DND-41 (cell line): ENCODE data around the gene PERCC1.
A peak's percentile ranks its signal among the peaks of the same experiment; 100 is the strongest.

Experiments
- ATAC-seq: fragments of 200-7000 bp; cut with Tn5 transposase; 3 replicates; pipeline ENCODE4 v1.9.1; 2021; ENCODE audit warnings: low read depth; ENCODE audit not compliant: insufficient read depth
- DNase-seq: peaks from one replicate; pipeline ENCODE4 v3.0.0-alpha.2; 2020
- H2AFZ ChIP-seq: 2 replicates; pipeline ENCODE4 v1.6.0; 2012; ENCODE audit warnings: low read depth, low read length
- H3K27ac ChIP-seq: 2 replicates; pipeline ENCODE4 v1.5.1; 2012; ENCODE audit warnings: low read length, inconsistent platforms
- H3K27me3 ChIP-seq: fragments of 200-600 bp; sonication (generic); 2 replicates; pipeline ENCODE4 v1.6.0; 2012; ENCODE audit warnings: low read length, mild to moderate bottlenecking, inconsistent platforms; ENCODE audit not compliant: insufficient read depth, poor library complexity
- H3K36me3 ChIP-seq: 2 replicates; pipeline ENCODE4 v1.5.1; 2012; ENCODE audit warnings: low read length, inconsistent platforms; ENCODE audit not compliant: insufficient read depth
- H3K4me1 ChIP-seq: 2 replicates; pipeline ENCODE4 v1.5.1; 2012; ENCODE audit warnings: mild to moderate bottlenecking, low read length; ENCODE audit not compliant: insufficient read depth
- H3K4me2 ChIP-seq: 2 replicates; pipeline ENCODE4 v1.6.0; 2012; ENCODE audit warnings: mild to moderate bottlenecking, moderate library complexity, low read length, inconsistent platforms; ENCODE audit not compliant: insufficient read depth
- H3K4me3 ChIP-seq, 2 experiments: fragments of 200-600 bp in 1 of 2; shearing (Covaris generic) in 1 of 2; 2 replicates each; pipeline ENCODE4 v1.5.1; 2012 to 2016; ENCODE audit warnings: inconsistent platforms in 2 of 2, low read length in 2 of 2, mild to moderate bottlenecking in 2 of 2, low read depth in 1 of 2, moderate library complexity in 1 of 2
- H3K79me2 ChIP-seq: 2 replicates; pipeline ENCODE4 v1.6.0; 2012; ENCODE audit warnings: low read length, inconsistent platforms; ENCODE audit not compliant: insufficient read depth
- H3K9ac ChIP-seq: 2 replicates; pipeline ENCODE4 v1.6.0; 2012; ENCODE audit warnings: low read depth, mild to moderate bottlenecking, inconsistent platforms, low read length, moderate library complexity
- H3K9me3 ChIP-seq: 2 replicates; pipeline ENCODE4 v1.5.1; 2012; ENCODE audit warnings: low read length, moderate library complexity, mild to moderate bottlenecking, inconsistent platforms; ENCODE audit not compliant: insufficient read depth, severe bottlenecking
- H4K20me1 ChIP-seq: 2 replicates; pipeline ENCODE4 v1.6.0; 2012; ENCODE audit warnings: low read length; ENCODE audit not compliant: insufficient read depth
- EZH2 ChIP-seq: IDR thresholded peaks from 3 replicates; pipeline ENCODE4 v1.6.1; 2012; ENCODE audit warnings: borderline replicate concordance, low read depth, mild to moderate bottlenecking, moderate library complexity, low read length, inconsistent platforms; ENCODE audit not compliant: severe bottlenecking
- TF ChIP-seq, protein P1 (sequence below): IDR thresholded peaks from 2 replicates; pipeline ENCODE4 v1.5.1; 2012; ENCODE audit warnings: borderline replicate concordance, low read length, moderate library complexity, mild to moderate bottlenecking; ENCODE audit not compliant: poor library complexity, severe bottlenecking; ENCODE audit errors: extremely low read depth

Gene PERCC1

DNA sequence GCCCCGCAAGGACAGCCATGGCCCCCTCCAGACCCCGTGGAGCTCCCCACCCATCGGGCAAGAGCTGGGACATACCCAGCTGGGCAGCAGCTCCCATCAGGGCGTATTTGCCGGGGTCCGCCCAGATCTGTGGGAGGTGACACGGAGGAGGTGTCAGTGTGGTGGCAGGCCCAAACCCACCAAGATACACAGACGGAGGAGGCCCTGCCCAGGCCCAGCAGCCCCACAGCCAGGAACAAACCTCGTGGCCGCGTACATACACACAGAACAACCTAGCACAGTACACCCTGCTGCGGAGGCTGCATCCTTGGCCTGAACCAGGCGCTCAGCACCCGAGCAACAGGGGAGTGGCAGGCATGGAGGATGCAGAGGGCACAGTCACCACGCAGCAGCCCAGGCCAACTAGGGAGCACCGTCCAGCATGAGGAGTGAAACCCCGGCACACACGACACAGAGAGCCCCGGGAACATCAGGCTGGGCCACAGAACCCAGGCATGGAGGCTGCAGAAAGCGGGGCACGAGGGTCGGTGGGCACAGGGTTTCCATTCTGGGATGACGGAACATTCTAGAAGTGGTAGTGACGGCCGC lies 18.4 kb downstream of the PERCC1 start:
- no peak overlapping the region for H3K27ac ChIP-seq
- DNase-seq (no peak), ATAC-seq (no peak)
- no peak overlapping the region for H3K4me2 ChIP-seq
- H3K27me3 ChIP-seq, result no peaks in the 10 kb centered on the region
- peaks cover 76% of the 10 kb centered on the region for H3K36me3 ChIP-seq
- no peak overlapping the region for H3K9ac ChIP-seq
- H4K20me1 ChIP-seq, result peaks cover 11% of the 10 kb centered on the region; the same call in 1 of the 2 replicates
- H3K9me3 ChIP-seq, result no peaks in the 10 kb centered on the region
- H3K4me1 ChIP-seq, result no peaks in the 10 kb centered on the region
- no peak overlapping the region for H2AFZ ChIP-seq
- no peaks in the 10 kb centered on the region for H3K79me2 ChIP-seq
- H3K4me3 ChIP-seq, result no peak overlapping the region
- no peak for TF ChIP-seq EZH2
- TF ChIP-seq, protein P1, sequence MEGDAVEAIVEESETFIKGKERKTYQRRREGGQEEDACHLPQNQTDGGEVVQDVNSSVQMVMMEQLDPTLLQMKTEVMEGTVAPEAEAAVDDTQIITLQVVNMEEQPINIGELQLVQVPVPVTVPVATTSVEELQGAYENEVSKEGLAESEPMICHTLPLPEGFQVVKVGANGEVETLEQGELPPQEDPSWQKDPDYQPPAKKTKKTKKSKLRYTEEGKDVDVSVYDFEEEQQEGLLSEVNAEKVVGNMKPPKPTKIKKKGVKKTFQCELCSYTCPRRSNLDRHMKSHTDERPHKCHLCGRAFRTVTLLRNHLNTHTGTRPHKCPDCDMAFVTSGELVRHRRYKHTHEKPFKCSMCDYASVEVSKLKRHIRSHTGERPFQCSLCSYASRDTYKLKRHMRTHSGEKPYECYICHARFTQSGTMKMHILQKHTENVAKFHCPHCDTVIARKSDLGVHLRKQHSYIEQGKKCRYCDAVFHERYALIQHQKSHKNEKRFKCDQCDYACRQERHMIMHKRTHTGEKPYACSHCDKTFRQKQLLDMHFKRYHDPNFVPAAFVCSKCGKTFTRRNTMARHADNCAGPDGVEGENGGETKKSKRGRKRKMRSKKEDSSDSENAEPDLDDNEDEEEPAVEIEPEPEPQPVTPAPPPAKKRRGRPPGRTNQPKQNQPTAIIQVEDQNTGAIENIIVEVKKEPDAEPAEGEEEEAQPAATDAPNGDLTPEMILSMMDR, result no peak

DNA sequence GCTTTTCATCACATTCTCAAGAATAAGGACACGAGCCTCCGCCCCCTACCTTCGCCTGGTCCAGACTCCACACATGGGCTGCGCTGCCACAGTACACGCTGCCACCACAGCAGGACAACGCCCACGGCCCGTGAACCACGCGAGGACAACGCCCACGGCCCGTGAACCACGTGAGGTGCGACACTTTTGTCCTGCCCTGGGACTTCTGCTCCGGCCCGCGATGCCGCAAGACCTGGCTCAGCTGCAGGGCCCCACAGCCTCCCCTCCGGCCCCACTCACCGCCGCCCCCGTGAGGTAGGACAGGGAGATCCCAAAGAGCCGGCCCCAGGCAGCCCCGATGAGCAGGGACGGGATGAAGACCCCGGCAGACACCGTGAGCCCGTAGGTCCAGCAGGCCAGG lies 19.3 kb downstream of the PERCC1 start:
- H3K9me3 ChIP-seq, result no peaks in the 10 kb centered on the region
- no peak overlapping the region for H2AFZ ChIP-seq
- DNase-seq, result no peak

DNA sequence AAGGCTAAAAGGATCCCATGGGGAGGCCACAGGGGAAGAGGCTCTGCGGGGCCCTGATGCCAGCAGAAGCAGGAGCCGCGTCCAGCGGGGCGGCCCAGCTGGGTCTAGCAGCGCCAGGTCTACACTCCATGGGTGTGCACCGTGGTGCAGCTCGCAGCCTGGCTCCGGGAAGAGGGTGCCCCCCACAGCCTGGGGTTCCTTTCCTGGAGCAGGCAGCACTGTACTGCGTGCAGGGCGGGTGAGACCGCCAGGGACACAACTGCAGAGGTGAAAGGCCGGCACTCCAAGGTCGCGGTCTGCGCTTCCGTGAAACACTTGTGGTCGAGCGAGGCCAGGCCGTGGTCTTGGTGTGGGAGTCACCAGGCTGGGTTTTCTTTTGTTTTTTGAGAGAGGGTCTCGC lies 20.0 kb downstream of the PERCC1 start:
- H4K20me1 ChIP-seq, result peaks cover 11% of the 10 kb centered on the region; the same call in 1 of the 2 replicates
- H3K4me2 ChIP-seq, result no peak overlapping the region
- H3K36me3 ChIP-seq, result peaks cover 90% of the 10 kb centered on the region
- no peak for TF ChIP-seq EZH2
- TF ChIP-seq, protein P1, result no peak
- H3K4me3 ChIP-seq, result no peak overlapping the region
- ATAC-seq (no peak), DNase-seq (no peak)
- no peaks in the 10 kb centered on the region for H3K79me2 ChIP-seq
- H3K27ac ChIP-seq, result no peak overlapping the region
- H3K27me3 ChIP-seq, result no peaks in the 10 kb centered on the region
- no peaks in the 10 kb centered on the region for H3K9me3 ChIP-seq
- H3K4me1 ChIP-seq, result no peaks in the 10 kb centered on the region
- no peak overlapping the region for H2AFZ ChIP-seq
- no peak overlapping the region for H3K9ac ChIP-seq

More for the DNA sequence above, 19.3 kb downstream of the PERCC1 start:
- H3K4me1 ChIP-seq, result no peaks in the 10 kb centered on the region
- no peaks in the 10 kb centered on the region for H3K27me3 ChIP-seq
- H3K4me2 ChIP-seq, result no peak overlapping the region
- no peak overlapping the region for H3K4me3 ChIP-seq
- peaks cover 11% of the 10 kb centered on the region; the same call in 1 of the 2 replicates for H4K20me1 ChIP-seq
- no peak overlapping the region for H3K9ac ChIP-seq
- H3K79me2 ChIP-seq, result no peaks in the 10 kb centered on the region
- peaks cover 85% of the 10 kb centered on the region for H3K36me3 ChIP-seq
- TF ChIP-seq EZH2, result no peak
- TF ChIP-seq, protein P1, result peak; percentile 8
- ATAC-seq, result no peak
- H3K27ac ChIP-seq, result no peak overlapping the region
